ENCODE results near the gene SLC1A1. TPM values are rescaled to one million over a fixed set of nuclear protein-coding genes. Genes with fewer than 3 reads are reported as not detected.
A peak's percentile ranks its signal among the peaks of the same experiment; 100 is the strongest.

The SLC1A1 gene
- total RNA-seq, 3 donors from 2014 or later (not counting 1 experiment from before 2014, with no cell fraction given): not detected

GRCh38 chr9:4567601-4568000 lies 77.3 kb downstream of the SLC1A1 start:
- no peak overlapping the region for H3K27ac ChIP-seq (ENCODE audit: low read length)
- no peaks in the 10 kb centered on the region for H3K36me3 ChIP-seq (ENCODE audit: control insufficient read depth, insufficient read depth, low read length)
- Mint-ChIP-seq H3K4me3 (no peak overlapping the region), H3K9me3 (no peaks in the 10 kb centered on the region), H3K27ac (no peak overlapping the region), H3K27me3 (ENCODE audit: low read depth in 2 of 2) (peaks cover 0 to 4% of the 10 kb centered on the region in 2 donors), H3K4me1 (peaks cover 15 to 18% of the 10 kb centered on the region in 2 donors), H3K36me3 (no peaks in the 10 kb centered on the region)
- no peak overlapping the region for H3K4me3 ChIP-seq (ENCODE audit: low read length)
- no peaks in the 10 kb centered on the region for H3K9me3 ChIP-seq (ENCODE audit: control insufficient read depth, insufficient read depth, low read length)
- H3K4me1 ChIP-seq (ENCODE audit: control insufficient read depth, insufficient read depth, low read length): peaks cover 6% of the 10 kb centered on the region
- H3K27me3 ChIP-seq (ENCODE audit: control insufficient read depth, insufficient read depth, low read length): no peaks in the 10 kb centered on the region
- WGBS (ENCODE audit: insufficient coverage): 70% methylated on average over 8 of the region's 8 CpGs
- intact Hi-C loops (cut with micrococcal nuclease): no loop called here
- ATAC-seq (no peak), DNase-seq (no peak)
- TF ChIP-seq CTCF (IDR thresholded peaks at IDR 0.05): no peak

GRCh38 chr9:4569101-4569500 lies 78.8 kb downstream of the SLC1A1 start:
- TF ChIP-seq CTCF (IDR thresholded peaks at IDR 0.05): no peak
- Histone ChIP-seq H3K36me3 (ENCODE audit: control insufficient read depth, insufficient read depth, low read length) (no peaks in the 10 kb centered on the region), H3K4me3 (ENCODE audit: low read length) (no peak overlapping the region), H3K27me3 (ENCODE audit: control insufficient read depth, insufficient read depth, low read length) (no peaks in the 10 kb centered on the region), H3K9me3 (ENCODE audit: control insufficient read depth, insufficient read depth, low read length) (no peaks in the 10 kb centered on the region), H3K27ac (ENCODE audit: low read length) (no peak overlapping the region), H3K4me1 (ENCODE audit: control insufficient read depth, insufficient read depth, low read length) (no peaks in the 10 kb centered on the region)
- ATAC-seq (no peak), DNase-seq (no peak)
- Mint-ChIP-seq H3K27ac (no peak overlapping the region), H3K4me3 (no peak overlapping the region), H3K27me3 (ENCODE audit: low read depth in 2 of 2) (peaks cover 0 to 4% of the 10 kb centered on the region in 2 donors), H3K36me3 (no peaks in the 10 kb centered on the region), H3K4me1 (peaks cover 7 to 11% of the 10 kb centered on the region in 2 donors), H3K9me3 (no peaks in the 10 kb centered on the region)
- intact Hi-C loops (cut with micrococcal nuclease): no loop called here

- Mint-ChIP-seq H3K27ac (no peak overlapping the region), H3K4me3 (no peak overlapping the region), H3K27me3 (ENCODE audit: low read depth in 2 of 2) (peaks cover 0 to 4% of the 10 kb centered on the region in 2 donors), H3K9me3 (no peaks in the 10 kb centered on the region), H3K4me1 (peaks cover 7 to 11% of the 10 kb centered on the region in 2 donors), H3K36me3 (no peaks in the 10 kb centered on the region)
- Histone ChIP-seq H3K27me3 (ENCODE audit: control insufficient read depth, insufficient read depth, low read length) (no peaks in the 10 kb centered on the region), H3K4me3 (ENCODE audit: low read length) (no peak overlapping the region), H3K9me3 (ENCODE audit: control insufficient read depth, insufficient read depth, low read length) (no peaks in the 10 kb centered on the region), H3K4me1 (ENCODE audit: control insufficient read depth, insufficient read depth, low read length) (no peaks in the 10 kb centered on the region), H3K27ac (ENCODE audit: low read length) (no peak overlapping the region), H3K36me3 (ENCODE audit: control insufficient read depth, insufficient read depth, low read length) (no peaks in the 10 kb centered on the region)
- TF ChIP-seq CTCF (IDR thresholded peaks at IDR 0.05): no peak
- 41% methylated on average over 5 of the region's 5 CpGs for WGBS (ENCODE audit: insufficient coverage)
- intact Hi-C loops (cut with micrococcal nuclease): no loop called here
- ATAC-seq (no peak), DNase-seq (peak in 1 of 2 donors; percentile 47)
Observed at GRCh38 chr9:4572184-4572826, 82.0 kb downstream of the SLC1A1 start.

GRCh38 chr9:4573176-4573575 lies 82.9 kb downstream of the SLC1A1 start:
- Mint-ChIP-seq H3K27me3 (ENCODE audit: low read depth in 2 of 2) (peaks cover 0 to 4% of the 10 kb centered on the region in 2 donors), H3K4me3 (no peak overlapping the region), H3K27ac (no peak overlapping the region), H3K36me3 (no peaks in the 10 kb centered on the region), H3K9me3 (no peaks in the 10 kb centered on the region), H3K4me1 (peaks cover 7 to 11% of the 10 kb centered on the region in 2 donors)
- 90% methylated on average over 3 of the region's 4 CpGs for WGBS (ENCODE audit: insufficient coverage)
- H3K27ac ChIP-seq (ENCODE audit: low read length): no peak overlapping the region
- H3K4me3 ChIP-seq (ENCODE audit: low read length): no peak overlapping the region
- H3K36me3 ChIP-seq (ENCODE audit: control insufficient read depth, insufficient read depth, low read length): no peaks in the 10 kb centered on the region
- no peak for TF ChIP-seq CTCF (IDR thresholded peaks at IDR 0.05)
- DNase-seq: no peak
- no peaks in the 10 kb centered on the region for H3K27me3 ChIP-seq (ENCODE audit: control insufficient read depth, insufficient read depth, low read length)
- intact Hi-C loops (cut with micrococcal nuclease): no loop called here
- no peak for ATAC-seq
- H3K9me3 ChIP-seq (ENCODE audit: control insufficient read depth, insufficient read depth, low read length): no peaks in the 10 kb centered on the region
- no peaks in the 10 kb centered on the region for H3K4me1 ChIP-seq (ENCODE audit: control insufficient read depth, insufficient read depth, low read length)
